ENCODE data around the gene CIT. TPM values are rescaled to one million over a fixed set of nuclear protein-coding genes. Genes with fewer than 3 reads are reported as not detected.

CIT gene
- total RNA-seq, 1 donor from 2014 or later = 98.5 TPM

DNA sequence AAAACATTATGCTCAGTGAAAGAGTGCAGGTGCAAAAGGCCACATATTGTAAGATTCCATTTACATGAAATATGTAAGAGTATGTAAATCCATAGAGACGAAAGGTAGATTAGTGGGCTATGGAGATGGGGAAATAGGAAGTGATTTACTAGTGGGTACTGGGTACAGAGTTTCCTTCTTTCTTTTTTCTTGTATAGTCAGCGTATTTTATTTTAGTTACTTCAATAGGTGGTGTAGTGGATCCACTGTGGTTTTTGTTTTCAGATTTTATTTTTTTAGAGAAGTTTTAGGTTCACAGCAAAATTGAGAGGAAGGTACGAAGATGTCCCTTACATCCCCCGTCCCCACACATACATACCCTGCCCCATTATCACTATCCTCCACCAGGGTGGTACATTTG, 6.1 kb upstream of the CIT start:
- Histone ChIP-seq H3K4me3 (no peak overlapping the region), H3K27me3 (no peaks in the 10 kb centered on the region), H3K4me1 (no peaks in the 10 kb centered on the region), H3K4me2 (no peak overlapping the region), H2AFZ (replicated peaks) (no peak overlapping the region), H3K9ac (no peak overlapping the region), H3K79me2 (ENCODE audit: low read depth) (no peaks in the 10 kb centered on the region), H4K20me1 (ENCODE audit: low read depth) (no peaks in the 10 kb centered on the region), H3K36me3 (no peaks in the 10 kb centered on the region), H3K27ac (no peak overlapping the region), H3K9me3 (ENCODE audit: low read depth) (no peaks in the 10 kb centered on the region), H3F3A (ENCODE audit: low read depth) (no peaks in the 10 kb centered on the region)
- Mint-ChIP-seq H3K4me3 (no peak overlapping the region), H3K27me3 (ENCODE audit: insufficient read depth, low read depth) (peaks cover 2% of the 10 kb centered on the region), H3K4me1 (no peaks in the 10 kb centered on the region), H3K27ac (no peak overlapping the region), H3K36me3 (no peaks in the 10 kb centered on the region), H3K9me3 (no peaks in the 10 kb centered on the region)
- TF ChIP-seq EZH2 (IDR thresholded peaks at IDR 0.05) (no peak), CTCF (IDR thresholded peaks at IDR 0.05) (no peak), EZH2phosphoT487 (IDR thresholded peaks at IDR 0.05) (no peak)
- no peak for DNase-seq (ENCODE audit: low spot score)

GRCh38 chr12:119877639-119877948, 474 bp upstream of the CIT start:
- DNase-seq (ENCODE audit: low spot score) = no peak
- Histone ChIP-seq H3K9ac (no peak overlapping the region), H3K79me2 (ENCODE audit: low read depth) (peaks cover 30% of the 10 kb centered on the region), H3F3A (ENCODE audit: low read depth) (peaks cover 6% of the 10 kb centered on the region), H3K27me3 (no peaks in the 10 kb centered on the region), H4K20me1 (ENCODE audit: low read depth) (peaks cover 9% of the 10 kb centered on the region), H3K36me3 (peaks cover 2% of the 10 kb centered on the region), H3K9me3 (ENCODE audit: low read depth) (no peaks in the 10 kb centered on the region), H3K27ac (no peak overlapping the region), H3K4me3 (peak overlapping the region; percentile 77), H3K4me1 (peaks cover 11% of the 10 kb centered on the region), H2AFZ (replicated peaks) (peak overlapping the region; percentile 95), H3K4me2 (peak overlapping the region; percentile 74)
- no peaks in the 10 kb centered on the region for H3K27me3 Mint-ChIP-seq (ENCODE audit: insufficient read depth, low read depth)
- no peak for TF ChIP-seq CTCF (IDR thresholded peaks at IDR 0.05)
- TF ChIP-seq EZH2phosphoT487 (IDR thresholded peaks at IDR 0.05) = no peak
- no peak for TF ChIP-seq EZH2 (IDR thresholded peaks at IDR 0.05)
- H3K4me3 Mint-ChIP-seq = peak overlapping the region; percentile 97
- peak overlapping the region; percentile 85 for H3K27ac Mint-ChIP-seq
- peaks cover 15% of the 10 kb centered on the region for H3K4me1 Mint-ChIP-seq
- H3K9me3 Mint-ChIP-seq = no peaks in the 10 kb centered on the region
- H3K36me3 Mint-ChIP-seq = peaks cover 4% of the 10 kb centered on the region

DNA sequence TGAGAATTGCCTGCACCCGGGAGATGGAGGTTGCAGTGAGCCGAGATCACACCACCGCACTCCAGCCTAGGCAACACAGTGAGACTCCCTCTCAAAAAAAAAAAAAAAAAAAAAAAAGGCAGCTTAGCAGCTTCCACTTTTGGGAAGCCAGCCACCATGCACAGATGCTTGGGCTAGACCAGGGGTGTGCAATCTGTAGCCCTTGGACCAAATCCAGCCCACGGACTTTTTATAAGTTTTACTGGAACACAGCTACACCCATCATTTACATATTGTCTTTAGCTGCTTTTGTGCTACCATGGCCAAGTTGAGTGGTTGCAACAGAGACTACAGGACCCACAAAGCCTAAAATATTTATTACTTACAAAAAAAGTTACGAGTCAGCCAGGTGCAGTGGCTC, 6.7 kb downstream of the CIT start:
- no peak overlapping the region for H3K4me2 ChIP-seq
- H3K27ac ChIP-seq = no peak overlapping the region
- H3F3A ChIP-seq (ENCODE audit: low read depth) = no peaks in the 10 kb centered on the region
- peaks cover 16% of the 10 kb centered on the region for H3K79me2 ChIP-seq (ENCODE audit: low read depth)
- no peak for DNase-seq (ENCODE audit: low spot score)
- no peaks in the 10 kb centered on the region for H3K9me3 Mint-ChIP-seq
- no peak overlapping the region for H3K4me3 ChIP-seq
- no peak overlapping the region for H2AFZ ChIP-seq (replicated peaks)
- H3K9ac ChIP-seq = no peak overlapping the region
- peaks cover 17% of the 10 kb centered on the region for H3K36me3 Mint-ChIP-seq
- no peaks in the 10 kb centered on the region for H3K27me3 ChIP-seq
- H3K27me3 Mint-ChIP-seq (ENCODE audit: insufficient read depth, low read depth) = no peaks in the 10 kb centered on the region
- H3K27ac Mint-ChIP-seq = no peak overlapping the region
- H3K9me3 ChIP-seq (ENCODE audit: low read depth) = no peaks in the 10 kb centered on the region
- no peaks in the 10 kb centered on the region for H4K20me1 ChIP-seq (ENCODE audit: low read depth)
- no peaks in the 10 kb centered on the region for H3K4me1 ChIP-seq
- H3K36me3 ChIP-seq = peaks cover 14% of the 10 kb centered on the region
- no peaks in the 10 kb centered on the region for H3K4me1 Mint-ChIP-seq
- no peak for TF ChIP-seq CTCF (IDR thresholded peaks at IDR 0.05)
- no peak for TF ChIP-seq EZH2 (IDR thresholded peaks at IDR 0.05)
- no peak for TF ChIP-seq EZH2phosphoT487 (IDR thresholded peaks at IDR 0.05)
- H3K4me3 Mint-ChIP-seq = no peak overlapping the region

DNA sequence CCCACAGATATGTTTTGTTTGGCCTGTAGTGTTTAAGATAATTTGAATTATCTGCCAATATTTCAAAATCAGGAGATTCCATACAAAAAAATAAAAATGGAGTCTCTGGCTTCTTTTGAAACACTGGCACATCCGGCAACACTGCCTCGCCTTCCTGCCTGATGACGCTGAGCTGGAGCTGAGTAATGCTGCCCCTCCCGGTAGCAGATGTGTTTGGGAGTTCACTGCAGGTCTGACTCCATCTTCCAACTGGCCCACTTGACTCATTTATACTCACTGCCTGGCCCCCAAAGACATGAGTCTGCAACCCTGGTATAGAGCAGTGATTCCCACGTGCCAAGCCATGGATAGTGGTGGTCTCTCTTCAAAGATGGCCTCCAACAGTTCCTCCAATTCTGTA, 7.4 kb downstream of the CIT start:
- no peak for DNase-seq (ENCODE audit: low spot score)
- Mint-ChIP-seq H3K27me3 (ENCODE audit: insufficient read depth, low read depth) (no peaks in the 10 kb centered on the region), H3K36me3 (peaks cover 20% of the 10 kb centered on the region), H3K4me1 (no peaks in the 10 kb centered on the region), H3K4me3 (no peak overlapping the region), H3K9me3 (no peaks in the 10 kb centered on the region), H3K27ac (no peak overlapping the region)
- H3K4me2 ChIP-seq = no peak overlapping the region
- H3K9me3 ChIP-seq (ENCODE audit: low read depth) = no peaks in the 10 kb centered on the region
- no peak overlapping the region for H3K4me3 ChIP-seq
- no peak overlapping the region for H3K27ac ChIP-seq
- TF ChIP-seq EZH2 (IDR thresholded peaks at IDR 0.05) (no peak), EZH2phosphoT487 (IDR thresholded peaks at IDR 0.05) (no peak), CTCF (IDR thresholded peaks at IDR 0.05) (no peak)
- H3K27me3 ChIP-seq = no peaks in the 10 kb centered on the region
- H4K20me1 ChIP-seq (ENCODE audit: low read depth) = no peaks in the 10 kb centered on the region
- peaks cover 8% of the 10 kb centered on the region for H3K79me2 ChIP-seq (ENCODE audit: low read depth)
- H3K36me3 ChIP-seq = peaks cover 19% of the 10 kb centered on the region
- H3K4me1 ChIP-seq = no peaks in the 10 kb centered on the region
- H3F3A ChIP-seq (ENCODE audit: low read depth) = no peaks in the 10 kb centered on the region
- H2AFZ ChIP-seq (replicated peaks) = no peak overlapping the region
- no peak overlapping the region for H3K9ac ChIP-seq

All from neural progenitor cell (in vitro differentiated cells).